A673 (cell line): ENCODE data around the gene PARVA.

Source experiments
- CTCF ChIP-seq: fragments of 300-800, 200-600 bp; sonication (generic); conservative IDR thresholded peaks from 2 replicates; pipeline ENCODE4 v1.5.1; 2017; ENCODE audit warnings: low read depth, mild to moderate bottlenecking, antibody characterized with exemption, low read length, moderate library complexity, mixed read lengths
- EZH2 ChIP-seq: fragments of 200-600 bp; sonication (generic); IDR thresholded peaks from 2 replicates; pipeline ENCODE4 v1.6.1; 2017; ENCODE audit warnings: borderline replicate concordance, low read depth, mild to moderate bottlenecking, mixed read lengths, antibody characterized with exemption, low read length; ENCODE audit not compliant: poor library complexity, severe bottlenecking

- no peak for TF ChIP-seq CTCF
- no peak for TF ChIP-seq EZH2
Measured at GRCh38 chr11:12529041-12529440, 151.7 kb downstream of the PARVA start.
